Thyroid gland (tissue), 4 donors: ENCODE results near the gene THAP7. TPM values are rescaled to one million over a fixed set of nuclear protein-coding genes. Genes with fewer than 3 reads are reported as not detected.
"Not testable (repeated sequence)": the region's sequence is repeated elsewhere in the genome, so short reads cannot be mapped to it uniquely, and the experiment has no call there.

ENCODE experiments used
- DNase-seq, 2 donors: peaks; one replicate each; pipeline ENCODE4 v3.0.0-alpha.2; 2019
- H3K27ac ChIP-seq, 3 donors: fragments of 200-600 bp; sonication (generic); 1 replicate in 2 of 3; 2 replicates in 1 of 3; pipeline ENCODE4 v1.5.1; 2016 to 2019; ENCODE audit warnings: mild to moderate bottlenecking in 1 of 3, moderate library complexity in 1 of 3
- H3K27me3 ChIP-seq: fragments of 200-600 bp; sonication (generic); one replicate; pipeline ENCODE4 v1.5.1; 2019
- H3K36me3 ChIP-seq, 2 donors: fragments of 200-600 bp; sonication (generic); one replicate each; pipeline ENCODE4 v1.5.1; 2016 to 2019
- H3K4me1 ChIP-seq, 2 donors: fragments of 200-600 bp; sonication (generic); one replicate each; pipeline ENCODE4 v1.5.1; 2017 to 2019
- H3K4me3 ChIP-seq, 3 donors: fragments of 200-600 bp; sonication (generic); replicated peaks in 1 of 3; 1 replicate in 2 of 3; 2 replicates in 1 of 3; pipeline ENCODE4 v1.5.1; 2016; ENCODE audit warnings: mild to moderate bottlenecking in 1 of 3
- H3K9me3 ChIP-seq: fragments of 200-600 bp; sonication (generic); one replicate; pipeline ENCODE4 v1.5.1; 2017
- POLR2A ChIP-seq, 2 donors: fragments of 450-650 bp; IDR thresholded peaks; one replicate each; pipeline ENCODE4 v1.6.1; 2017; ENCODE audit warnings: antibody characterized with exemption in 2 of 2, mild to moderate bottlenecking in 2 of 2, moderate library complexity in 1 of 2
- WGBS, 2 donors: methylation state at CpG; one replicate each; pipeline ENCODE4 v1.1.5; 2017; 5-methylcytosine and 5-hydroxymethylcytosine counted together
- intact Hi-C: fragments of 100-400 bp; cut with DNase I; formaldehyde crosslinking; loops from one replicate; pipeline ENCODE4 v1.15.1; 2023
- total RNA-seq, 4 donors: library from RNA; depleted of rRNA; stranded (reverse); fragments of >200 nt; gene quantifications; one replicate each; pipeline ENCODE4 v1.2.3, GENCODE V29; 2016
- TF ChIP-seq, protein P1 (sequence below), 6 experiments: fragments of 200-600 bp in 3 of 6; fragments of 450-650 bp in 3 of 6; sonication (generic) in 3 of 6; IDR thresholded peaks; one replicate each; pipeline ENCODE4 v1.5.1; 2016 to 2019; ENCODE audit warnings: antibody characterized with exemption in 6 of 6, mild to moderate bottlenecking in 2 of 6, inconsistent platforms in 1 of 6, moderate library complexity in 1 of 6

Gene THAP7
- total RNA-seq, 4 donors from 2014 or later: 51.0 to 75.0 (median 58.9) TPM

DNA sequence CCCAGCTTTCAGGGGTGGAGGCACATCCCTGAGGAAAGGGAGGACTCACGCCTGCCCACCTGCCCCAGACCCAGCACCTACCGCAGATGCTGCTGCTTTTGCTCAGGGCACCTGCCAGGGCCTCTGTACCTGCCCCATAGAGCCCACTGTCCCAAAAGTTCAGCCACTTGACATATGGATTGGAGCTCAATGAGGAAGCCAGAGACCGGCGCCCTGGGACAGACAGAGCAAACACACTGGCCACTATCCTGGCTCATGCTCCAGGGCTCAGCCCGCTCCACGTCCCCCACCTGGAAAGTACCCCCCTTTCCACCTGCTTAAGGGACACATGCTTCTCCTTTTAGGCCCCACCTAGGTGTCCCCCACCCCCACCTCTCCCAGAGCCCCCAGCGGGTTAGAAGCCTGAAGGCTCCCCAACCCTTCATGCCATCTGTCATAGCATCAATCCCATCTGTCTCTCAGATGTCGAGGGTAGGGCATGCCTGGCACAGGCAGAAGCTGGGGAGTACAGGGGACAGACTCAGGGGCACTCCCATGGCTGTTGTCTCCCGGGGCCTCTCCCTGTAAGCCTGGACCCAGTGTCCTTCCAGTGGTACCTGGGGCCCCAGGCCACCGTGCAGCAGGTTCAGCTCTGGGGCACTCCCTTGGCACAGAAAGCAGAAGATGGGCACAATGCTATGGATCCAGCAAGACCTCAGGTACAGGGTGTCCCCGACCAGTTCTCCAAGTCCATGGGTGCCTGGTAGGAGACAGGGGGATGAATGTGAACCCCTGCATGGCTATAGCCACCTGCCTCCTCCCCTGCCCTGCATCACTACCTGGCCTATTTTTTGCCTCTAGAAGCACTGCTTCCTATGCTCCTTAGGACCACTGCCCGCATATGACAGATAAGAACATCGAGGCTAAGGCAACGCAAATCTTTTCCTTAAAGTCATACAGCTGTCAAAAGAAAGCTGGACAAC is 10.8 kb upstream of the THAP7 start:
- intact Hi-C loops: no loop called here
- Histone ChIP-seq H3K9me3 (no peaks in the 10 kb centered on the region), H3K4me1 (peaks cover 8 to 17% of the 10 kb centered on the region in 2 donors), H3K4me3 (no peak overlapping the region), H3K36me3 (no peaks in the 10 kb centered on the region), H3K27ac (no peak overlapping the region), H3K27me3 (no peaks in the 10 kb centered on the region)
- no peak for DNase-seq
- TF ChIP-seq POLR2A (IDR thresholded peaks at IDR 0.05): no peak
- TF ChIP-seq, protein P1, sequence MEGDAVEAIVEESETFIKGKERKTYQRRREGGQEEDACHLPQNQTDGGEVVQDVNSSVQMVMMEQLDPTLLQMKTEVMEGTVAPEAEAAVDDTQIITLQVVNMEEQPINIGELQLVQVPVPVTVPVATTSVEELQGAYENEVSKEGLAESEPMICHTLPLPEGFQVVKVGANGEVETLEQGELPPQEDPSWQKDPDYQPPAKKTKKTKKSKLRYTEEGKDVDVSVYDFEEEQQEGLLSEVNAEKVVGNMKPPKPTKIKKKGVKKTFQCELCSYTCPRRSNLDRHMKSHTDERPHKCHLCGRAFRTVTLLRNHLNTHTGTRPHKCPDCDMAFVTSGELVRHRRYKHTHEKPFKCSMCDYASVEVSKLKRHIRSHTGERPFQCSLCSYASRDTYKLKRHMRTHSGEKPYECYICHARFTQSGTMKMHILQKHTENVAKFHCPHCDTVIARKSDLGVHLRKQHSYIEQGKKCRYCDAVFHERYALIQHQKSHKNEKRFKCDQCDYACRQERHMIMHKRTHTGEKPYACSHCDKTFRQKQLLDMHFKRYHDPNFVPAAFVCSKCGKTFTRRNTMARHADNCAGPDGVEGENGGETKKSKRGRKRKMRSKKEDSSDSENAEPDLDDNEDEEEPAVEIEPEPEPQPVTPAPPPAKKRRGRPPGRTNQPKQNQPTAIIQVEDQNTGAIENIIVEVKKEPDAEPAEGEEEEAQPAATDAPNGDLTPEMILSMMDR (IDR thresholded peaks at IDR 0.05): no peak
- WGBS, 2 donors: 81 to 87% methylated on average over 10 to 14 of the region's 14 CpGs

GRCh38 chr22:21010426-21011113 is 8.7 kb upstream of the THAP7 start:
- Histone ChIP-seq H3K27ac (no peak overlapping the region), H3K36me3 (no peaks in the 10 kb centered on the region), H3K27me3 (no peaks in the 10 kb centered on the region), H3K4me3 (no peak overlapping the region), H3K4me1 (peaks cover 8 to 17% of the 10 kb centered on the region in 2 donors), H3K9me3 (no peaks in the 10 kb centered on the region)
- intact Hi-C loops: no loop called here
- TF ChIP-seq POLR2A (IDR thresholded peaks at IDR 0.05): no peak
- TF ChIP-seq, protein P1 (IDR thresholded peaks at IDR 0.05): no peak
- WGBS, 2 donors: 86 to 92% methylated on average over 3 of the region's 3 CpGs
- DNase-seq: no peak

GRCh38 chr22:21009638-21010425 is 7.9 kb upstream of the THAP7 start:
- intact Hi-C loops: no loop called here
- peak; percentile 55 to 75 for DNase-seq
- Histone ChIP-seq H3K9me3 (no peaks in the 10 kb centered on the region), H3K4me1 (peaks cover 8 to 12% of the 10 kb centered on the region in 2 donors), H3K27me3 (no peaks in the 10 kb centered on the region), H3K27ac (no peak overlapping the region), H3K36me3 (no peaks in the 10 kb centered on the region), H3K4me3 (no peak overlapping the region)
- 50 to 51% methylated on average over 10 of the region's 10 CpGs for WGBS, 2 donors
- no peak for TF ChIP-seq POLR2A (IDR thresholded peaks at IDR 0.05)
- TF ChIP-seq, protein P1 (IDR thresholded peaks at IDR 0.05): no peak

GRCh38 chr22:21009208-21009607 is 7.3 kb upstream of the THAP7 start:
- H3K4me3 ChIP-seq, H3K27ac ChIP-seq, intact Hi-C loops, DNase-seq, H3K27me3 ChIP-seq, H3K4me1 ChIP-seq, H3K36me3 ChIP-seq, H3K9me3 ChIP-seq: not testable (repeated sequence)
- WGBS, 2 donors: 66 to 80% methylated on average over 4 to 13 of the region's 13 CpGs

- TF ChIP-seq, protein P1 (IDR thresholded peaks at IDR 0.05): no peak
- Histone ChIP-seq H3K27ac (no peak overlapping the region), H3K4me1 (peaks cover 18 to 29% of the 10 kb centered on the region in 2 donors), H3K9me3 (no peaks in the 10 kb centered on the region), H3K36me3 (peaks cover 4 to 11% of the 10 kb centered on the region in 2 donors), H3K27me3 (no peaks in the 10 kb centered on the region), H3K4me3 (no peak overlapping the region)
- no peak for DNase-seq
- 84 to 96% methylated on average over 4 of the region's 4 CpGs for WGBS, 2 donors
- intact Hi-C loops: no loop called here
Observed at GRCh38 chr22:21003782-21004181, 1.9 kb upstream of the THAP7 start.
